Stimulated activated naive B cell treated with anti-CD40 and anti-IgM and Interleukin-4, amounts not matched to agents 10 μg/mL and 1 μg/mL and 100 μg/mL, for 72 hours (primary cell): ENCODE measurements around the gene MAPKAP1.
A peak's percentile ranks its signal among the peaks of the same experiment; 100 is the strongest.

Experiments
- ATAC-seq, 2 donors: fragments of 150-1000 bp; cut with Tn5 transposase; replicated peaks; 2 replicates each; pipeline ENCODE4 v1.10.0; 2021; ENCODE audit warnings: moderate library complexity in 1 of 2
- DNase-seq: peaks from one replicate; pipeline ENCODE4 v3.0.0; 2021
- H3K27ac Mint-ChIP-seq: one replicate; pipeline ENCODE4 v1.8.0; 2022; ENCODE audit warnings: mild to moderate bottlenecking, mixed read lengths
- H3K27me3 Mint-ChIP-seq, 2 donors: one replicate each; pipeline ENCODE4 v1.8.0; 2022; ENCODE audit warnings: mixed read lengths in 2 of 2
- H3K36me3 Mint-ChIP-seq, 2 donors: one replicate each; pipeline ENCODE4 v1.8.0; 2022; ENCODE audit warnings: mixed read lengths in 2 of 2, mild to moderate bottlenecking in 1 of 2
- H3K4me1 Mint-ChIP-seq, 2 donors: one replicate each; pipeline ENCODE4 v1.8.0; 2022; ENCODE audit warnings: mixed read lengths in 2 of 2, mild to moderate bottlenecking in 1 of 2
- H3K4me3 Mint-ChIP-seq, 2 donors: one replicate each; pipeline ENCODE4 v1.8.0; 2022; ENCODE audit warnings: mild to moderate bottlenecking in 2 of 2, mixed read lengths in 2 of 2, moderate library complexity in 1 of 2
- H3K9me3 Mint-ChIP-seq, 2 donors: one replicate each; pipeline ENCODE4 v1.8.0; 2022; ENCODE audit warnings: mixed read lengths in 2 of 2, mild to moderate bottlenecking in 1 of 2

MAPKAP1 gene

DNA sequence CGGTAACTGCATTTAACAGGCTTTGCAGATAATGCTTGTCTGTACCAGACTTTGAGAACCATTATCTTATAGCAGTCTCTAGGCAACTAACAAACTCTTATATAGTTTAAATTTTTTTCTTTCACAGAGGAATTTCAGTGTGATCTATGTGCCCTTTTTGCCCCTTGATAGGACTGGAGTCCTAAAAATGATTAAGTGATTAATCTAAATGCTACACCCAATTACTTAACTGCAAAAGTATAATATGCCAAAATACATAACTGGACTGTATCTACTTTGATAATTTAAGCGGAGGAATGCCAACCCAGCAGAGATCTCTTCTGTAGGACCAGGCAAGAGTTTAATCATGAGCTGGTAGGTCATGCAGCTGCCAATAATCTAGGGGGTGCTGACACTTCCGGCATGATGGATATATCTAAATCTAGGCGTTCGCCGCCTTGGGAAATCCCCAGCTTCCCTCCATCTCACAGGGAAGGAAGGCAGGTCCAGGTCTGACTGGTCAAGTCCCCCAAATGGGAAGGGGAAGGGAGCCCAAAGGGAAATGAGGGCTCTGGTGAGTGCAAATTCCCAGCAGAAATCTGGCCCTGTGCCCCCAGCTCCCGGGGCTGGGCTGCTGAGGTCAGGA is 239.8 kb downstream of the MAPKAP1 start:
- ATAC-seq (no peak), DNase-seq (no peak)
- Mint-ChIP-seq H3K27me3 (no peaks in the 10 kb centered on the region), H3K9me3 (no peaks in the 10 kb centered on the region), H3K4me3 (no peak overlapping the region), H3K27ac (no peak overlapping the region), H3K36me3 (peaks cover 13 to 41% of the 10 kb centered on the region in 2 donors), H3K4me1 (no peaks in the 10 kb centered on the region)

DNA sequence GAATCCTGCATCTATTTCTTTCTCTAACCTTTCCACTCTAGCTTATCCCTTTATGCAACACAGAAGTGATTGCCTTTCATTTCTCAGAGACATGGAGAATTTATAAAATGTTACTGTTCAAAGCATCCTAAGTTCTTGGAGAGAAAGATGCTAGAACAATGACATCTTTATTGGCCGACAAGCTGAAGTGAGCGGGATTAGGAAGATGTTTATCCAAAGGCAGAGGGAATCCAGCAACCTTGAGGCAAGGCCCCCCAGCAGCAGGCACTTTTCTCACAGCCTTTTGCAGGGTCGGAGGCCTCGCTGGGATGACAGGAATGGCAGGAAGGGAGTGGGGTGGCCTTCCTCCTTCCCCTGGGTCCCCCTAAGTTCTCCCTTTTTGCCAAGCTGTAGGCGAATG is 240.6 kb downstream of the MAPKAP1 start:
- H3K9me3 Mint-ChIP-seq, result no peaks in the 10 kb centered on the region
- H3K4me1 Mint-ChIP-seq, result no peaks in the 10 kb centered on the region
- H3K27ac Mint-ChIP-seq, result no peak overlapping the region
- no peaks in the 10 kb centered on the region for H3K27me3 Mint-ChIP-seq
- ATAC-seq (no peak), DNase-seq (no peak)
- H3K36me3 Mint-ChIP-seq, result peaks cover 20 to 48% of the 10 kb centered on the region in 2 donors
- H3K4me3 Mint-ChIP-seq, result no peak overlapping the region

DNA sequence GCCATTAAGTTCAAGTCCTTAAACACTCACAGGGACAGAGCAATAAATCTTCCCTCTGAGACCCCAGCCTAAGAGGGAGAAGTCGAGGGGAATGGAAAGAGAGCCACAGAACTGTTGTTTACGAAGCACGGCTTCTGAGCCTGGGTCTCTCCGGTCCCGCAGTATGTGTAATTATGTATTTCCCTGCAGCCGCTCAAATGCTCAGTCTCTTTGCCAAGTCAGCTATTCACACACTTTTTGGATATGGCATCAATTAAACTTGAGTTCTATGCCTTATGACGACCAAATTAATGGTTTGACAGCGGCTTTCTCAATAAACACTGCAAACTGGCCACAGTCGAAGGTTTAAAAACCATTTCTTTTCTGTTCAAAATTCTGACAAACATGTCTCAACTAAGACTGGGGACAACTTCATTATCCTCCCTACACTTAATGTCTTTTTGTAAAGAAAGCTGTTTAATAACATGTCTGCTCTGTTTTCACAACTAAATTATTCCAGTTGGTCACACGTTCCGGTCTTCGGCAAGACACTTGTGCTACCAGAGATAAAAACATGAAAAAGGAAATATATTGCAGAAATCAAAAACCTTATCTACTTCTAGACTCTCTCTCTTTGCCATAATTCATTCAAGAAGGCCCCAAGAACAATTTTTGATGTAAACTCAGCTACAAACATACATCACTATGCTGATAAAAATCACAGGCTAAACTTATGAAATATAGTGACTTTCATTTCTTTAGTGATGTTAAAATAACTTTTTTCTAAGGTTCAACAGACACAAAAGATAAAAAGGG is 242.2 kb downstream of the MAPKAP1 start:
- ATAC-seq (no peak), DNase-seq (no peak)
- H3K4me1 Mint-ChIP-seq, result no peaks in the 10 kb centered on the region
- H3K27ac Mint-ChIP-seq, result no peak overlapping the region
- H3K9me3 Mint-ChIP-seq, result peaks cover 0 to 1% of the 10 kb centered on the region in 2 donors
- no peaks in the 10 kb centered on the region for H3K27me3 Mint-ChIP-seq
- peaks cover 27 to 50% of the 10 kb centered on the region in 2 donors for H3K36me3 Mint-ChIP-seq
- H3K4me3 Mint-ChIP-seq, result no peak overlapping the region

DNA sequence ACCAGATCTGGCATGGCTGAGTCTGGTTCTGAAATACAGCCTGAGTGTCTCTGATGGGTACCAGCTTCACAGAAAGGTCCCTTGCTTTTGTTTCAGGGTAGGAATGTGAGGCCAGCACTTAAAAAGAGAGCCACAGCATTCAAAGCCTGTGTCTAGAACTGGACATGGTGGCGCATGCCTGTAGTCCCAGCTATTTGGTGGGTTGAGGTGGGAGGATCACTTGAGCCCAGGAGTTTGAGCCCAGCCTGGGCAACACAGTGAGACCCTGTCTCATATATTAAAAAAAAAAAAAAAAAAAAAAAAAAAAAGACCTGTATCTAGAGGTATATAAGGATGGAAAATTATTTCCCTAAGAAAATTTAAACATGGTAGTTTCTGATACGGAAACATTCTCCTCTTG is 243.1 kb downstream of the MAPKAP1 start:
- no peaks in the 10 kb centered on the region for H3K4me1 Mint-ChIP-seq
- no peak overlapping the region for H3K27ac Mint-ChIP-seq
- H3K36me3 Mint-ChIP-seq, result peaks cover 34 to 51% of the 10 kb centered on the region in 2 donors
- H3K9me3 Mint-ChIP-seq, result peaks cover 0 to 1% of the 10 kb centered on the region in 2 donors
- no peaks in the 10 kb centered on the region for H3K27me3 Mint-ChIP-seq
- H3K4me3 Mint-ChIP-seq, result no peak overlapping the region
- DNase-seq (no peak), ATAC-seq (no peak)

DNA sequence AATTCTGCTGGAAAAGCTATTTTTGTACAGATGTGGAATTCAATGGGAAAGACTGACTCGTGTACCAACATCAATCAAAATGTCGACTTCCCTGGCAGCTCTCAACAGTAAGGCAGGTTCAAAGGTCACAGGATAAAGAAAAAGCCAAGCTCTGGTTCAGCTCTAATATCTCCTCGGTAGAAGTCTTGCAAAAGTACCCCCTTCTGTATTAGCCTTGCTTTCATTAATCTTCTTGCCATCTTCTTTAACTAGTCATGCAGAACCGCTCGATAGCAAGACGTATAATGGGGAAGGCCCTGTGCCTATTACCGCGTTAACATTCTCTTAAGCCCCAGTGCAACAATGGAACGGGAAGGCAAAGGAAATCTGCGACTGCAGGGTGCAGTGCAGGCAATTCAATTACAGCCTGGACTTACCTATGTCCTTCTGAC is 244.1 kb downstream of the MAPKAP1 start:
- ATAC-seq, result no peak
- no peak for DNase-seq
- H3K27ac Mint-ChIP-seq, result no peak overlapping the region
- peaks cover 4 to 5% of the 10 kb centered on the region in 2 donors for H3K9me3 Mint-ChIP-seq
- no peaks in the 10 kb centered on the region for H3K4me1 Mint-ChIP-seq
- H3K4me3 Mint-ChIP-seq, result no peak overlapping the region
- H3K36me3 Mint-ChIP-seq, result peaks cover 38 to 50% of the 10 kb centered on the region in 2 donors
- H3K27me3 Mint-ChIP-seq, result no peaks in the 10 kb centered on the region

DNA sequence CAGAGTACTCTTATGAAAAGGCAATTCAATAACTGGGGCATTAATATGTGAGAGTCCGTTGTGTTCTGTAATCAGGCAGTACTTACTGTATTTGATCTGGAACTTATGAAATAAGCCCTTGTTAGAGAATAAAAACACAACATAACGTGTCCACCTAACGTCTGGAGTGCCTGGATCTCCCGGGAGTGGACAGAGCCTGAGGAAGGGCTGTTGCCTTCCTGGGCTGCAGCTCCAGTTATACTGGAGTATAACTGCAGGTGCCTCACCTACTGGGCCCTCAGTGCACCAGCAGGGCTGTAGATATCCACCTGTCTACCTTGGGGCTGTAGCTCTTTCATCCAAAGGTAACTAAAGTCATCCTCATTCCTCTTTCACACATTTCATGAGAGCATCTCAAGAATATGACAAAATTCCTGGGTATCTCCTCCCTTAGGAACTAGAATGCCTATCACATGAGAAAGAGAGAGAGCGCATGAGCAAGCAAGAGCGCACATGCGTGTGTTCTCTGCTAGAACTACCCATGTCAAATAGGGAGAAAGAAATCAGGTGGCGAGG is 245.3 kb downstream of the MAPKAP1 start:
- no peak for DNase-seq
- Mint-ChIP-seq H3K27me3 (no peaks in the 10 kb centered on the region), H3K27ac (no peak overlapping the region), H3K36me3 (peaks cover 45 to 57% of the 10 kb centered on the region in 2 donors), H3K4me3 (no peak overlapping the region), H3K9me3 (peaks cover 9 to 10% of the 10 kb centered on the region in 2 donors), H3K4me1 (no peaks in the 10 kb centered on the region)
- ATAC-seq, result no peak

DNA sequence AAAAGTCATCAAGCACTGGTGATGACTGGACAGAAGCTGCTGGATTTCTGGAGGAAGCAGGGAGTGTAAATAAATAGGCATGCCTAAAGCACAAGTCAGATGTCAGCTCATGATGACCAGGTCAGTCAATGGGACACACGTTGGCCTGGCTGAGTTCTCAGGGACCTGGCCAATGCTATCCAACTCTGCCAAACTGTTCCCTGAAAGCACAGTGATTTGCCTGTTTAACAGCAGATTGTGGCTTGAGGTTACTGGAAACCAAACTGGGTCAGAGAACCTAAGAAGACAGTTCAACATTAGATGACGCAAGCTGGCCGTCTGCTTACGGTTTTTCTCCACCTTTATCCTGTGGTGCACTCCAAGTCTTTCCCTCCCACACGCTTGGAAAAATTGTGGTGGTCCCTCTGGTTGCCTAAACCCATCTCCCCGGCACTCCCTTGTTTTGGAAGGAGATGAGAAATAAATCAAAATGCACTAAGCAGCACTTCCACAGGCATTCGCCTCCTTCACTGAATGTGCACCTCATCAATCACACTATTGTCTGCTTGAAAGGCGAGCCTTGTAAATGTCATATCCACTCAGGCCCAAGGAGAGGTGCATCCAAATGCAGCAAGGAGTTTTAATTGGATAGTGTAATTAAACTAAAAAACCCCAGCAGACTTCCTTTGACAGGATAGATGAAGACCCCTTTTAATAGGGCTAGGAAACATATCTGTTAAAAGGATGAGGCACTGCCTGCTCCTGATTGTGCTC is 245.9 kb downstream of the MAPKAP1 start:
- H3K27ac Mint-ChIP-seq, result no peak overlapping the region

DNA sequence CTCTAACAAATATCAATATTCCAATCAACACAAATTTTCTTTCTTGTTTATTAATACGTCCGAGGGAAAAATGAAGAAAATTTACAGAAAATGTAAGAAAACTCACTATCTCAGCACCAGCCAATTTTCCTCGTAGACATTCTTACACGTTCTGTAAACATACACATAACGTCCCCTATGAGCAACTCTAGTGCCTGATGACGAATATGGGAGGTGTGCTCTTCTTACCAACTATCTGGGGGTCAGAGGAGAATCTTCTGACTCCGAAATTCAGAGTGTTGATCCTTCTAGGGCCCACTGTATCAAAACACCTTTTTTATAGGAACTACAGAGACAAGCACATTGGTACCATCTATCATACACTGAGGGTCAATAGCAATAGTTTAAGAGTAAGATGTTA is 246.7 kb downstream of the MAPKAP1 start:
- H3K4me1 Mint-ChIP-seq, result peaks cover 4 to 11% of the 10 kb centered on the region in 2 donors
- H3K27me3 Mint-ChIP-seq, result no peaks in the 10 kb centered on the region
- H3K4me3 Mint-ChIP-seq, result no peak overlapping the region
- H3K27ac Mint-ChIP-seq, result no peak overlapping the region
- no peak for ATAC-seq
- peaks cover 14 to 16% of the 10 kb centered on the region in 2 donors for H3K9me3 Mint-ChIP-seq
- H3K36me3 Mint-ChIP-seq, result peaks cover 55 to 69% of the 10 kb centered on the region in 2 donors
- no peak for DNase-seq

More for the DNA sequence above, 245.9 kb downstream of the MAPKAP1 start:
- H3K36me3 Mint-ChIP-seq, result peaks cover 51 to 63% of the 10 kb centered on the region in 2 donors
- ATAC-seq, result no peak
- no peaks in the 10 kb centered on the region for H3K27me3 Mint-ChIP-seq
- peaks cover 4% of the 10 kb centered on the region in 2 donors for H3K4me1 Mint-ChIP-seq
- DNase-seq, result no peak
- no peak overlapping the region for H3K4me3 Mint-ChIP-seq
- H3K9me3 Mint-ChIP-seq, result peaks cover 12 to 15% of the 10 kb centered on the region in 2 donors

DNA sequence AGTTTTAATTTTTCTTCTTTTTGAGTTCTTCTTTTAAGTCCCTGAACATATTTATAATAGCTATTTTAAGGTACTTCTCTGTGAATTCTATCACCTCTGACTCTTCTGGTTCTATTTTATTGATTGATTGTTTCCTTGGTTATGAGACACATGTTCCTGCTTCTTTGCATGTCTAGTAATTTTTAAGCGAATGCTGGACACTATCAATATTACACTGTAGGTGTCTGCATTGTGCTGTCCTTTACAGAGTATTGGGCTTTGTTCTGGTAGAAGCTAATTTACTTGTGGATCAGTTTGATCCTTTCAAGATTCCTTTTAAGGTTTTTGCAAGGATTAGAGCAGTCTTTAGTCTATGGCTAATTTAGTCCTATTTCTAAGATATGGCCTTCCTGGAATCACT is 249.7 kb downstream of the MAPKAP1 start:
- H3K4me1 Mint-ChIP-seq, result peaks cover 8 to 20% of the 10 kb centered on the region in 2 donors

DNA sequence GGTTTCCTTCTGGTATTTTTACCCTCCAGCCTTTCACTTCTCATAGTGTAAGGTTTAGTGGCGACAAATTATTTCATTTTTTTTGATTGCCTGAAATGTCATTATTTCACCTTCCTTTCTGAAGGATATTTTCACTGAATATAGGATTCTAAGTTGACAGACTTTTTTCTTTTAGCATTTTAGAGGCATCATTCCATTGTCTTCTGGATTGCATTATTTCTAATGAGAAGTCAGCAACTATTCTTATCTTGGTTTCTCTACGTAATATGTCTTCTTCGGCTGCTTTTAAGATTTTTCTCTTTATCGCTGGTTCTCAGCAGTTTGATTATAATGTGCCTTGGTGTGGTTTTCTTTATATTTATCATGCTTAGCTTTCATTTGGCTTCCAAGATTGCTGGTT is 251.1 kb downstream of the MAPKAP1 start:
- H3K9me3 Mint-ChIP-seq, result peaks cover 13 to 16% of the 10 kb centered on the region in 2 donors
- H3K27ac Mint-ChIP-seq, result no peak overlapping the region
- peaks cover 56 to 70% of the 10 kb centered on the region in 2 donors for H3K36me3 Mint-ChIP-seq
- no peaks in the 10 kb centered on the region for H3K27me3 Mint-ChIP-seq
- DNase-seq, result no peak
- peaks cover 12 to 24% of the 10 kb centered on the region in 2 donors for H3K4me1 Mint-ChIP-seq
- no peak overlapping the region for H3K4me3 Mint-ChIP-seq
- ATAC-seq, result no peak

More for the DNA sequence above, 249.7 kb downstream of the MAPKAP1 start:
- no peak for ATAC-seq
- Mint-ChIP-seq H3K4me3 (no peak overlapping the region), H3K9me3 (peaks cover 14 to 16% of the 10 kb centered on the region in 2 donors), H3K27ac (no peak overlapping the region), H3K27me3 (no peaks in the 10 kb centered on the region), H3K36me3 (peaks cover 54 to 70% of the 10 kb centered on the region in 2 donors)
- DNase-seq, result no peak

DNA sequence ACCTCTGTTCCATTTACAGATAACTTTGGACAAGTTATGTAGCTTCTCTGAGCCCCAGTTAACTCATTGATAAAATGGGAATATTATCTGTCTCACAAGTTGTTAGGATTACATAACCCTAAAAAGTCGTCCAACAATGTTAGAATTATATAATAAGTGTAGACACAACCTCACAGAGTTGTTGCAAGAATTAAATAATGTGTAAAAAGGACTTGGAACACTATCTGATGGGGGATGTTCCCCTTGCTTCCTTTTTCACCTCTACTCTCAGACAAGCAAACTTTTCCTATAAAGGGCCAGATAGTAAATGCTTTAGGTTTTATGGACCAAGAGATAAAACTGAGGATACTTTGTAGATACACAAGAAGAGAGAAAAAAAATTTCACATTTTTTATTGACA is 251.9 kb downstream of the MAPKAP1 start:
- H3K27me3 Mint-ChIP-seq, result no peaks in the 10 kb centered on the region
- H3K36me3 Mint-ChIP-seq, result peaks cover 52 to 68% of the 10 kb centered on the region in 2 donors
- ATAC-seq (no peak), DNase-seq (no peak)
- H3K27ac Mint-ChIP-seq, result no peak overlapping the region
- no peak overlapping the region for H3K4me3 Mint-ChIP-seq
- H3K4me1 Mint-ChIP-seq, result peaks cover 16 to 31% of the 10 kb centered on the region in 2 donors
- peaks cover 13 to 16% of the 10 kb centered on the region in 2 donors for H3K9me3 Mint-ChIP-seq

DNA sequence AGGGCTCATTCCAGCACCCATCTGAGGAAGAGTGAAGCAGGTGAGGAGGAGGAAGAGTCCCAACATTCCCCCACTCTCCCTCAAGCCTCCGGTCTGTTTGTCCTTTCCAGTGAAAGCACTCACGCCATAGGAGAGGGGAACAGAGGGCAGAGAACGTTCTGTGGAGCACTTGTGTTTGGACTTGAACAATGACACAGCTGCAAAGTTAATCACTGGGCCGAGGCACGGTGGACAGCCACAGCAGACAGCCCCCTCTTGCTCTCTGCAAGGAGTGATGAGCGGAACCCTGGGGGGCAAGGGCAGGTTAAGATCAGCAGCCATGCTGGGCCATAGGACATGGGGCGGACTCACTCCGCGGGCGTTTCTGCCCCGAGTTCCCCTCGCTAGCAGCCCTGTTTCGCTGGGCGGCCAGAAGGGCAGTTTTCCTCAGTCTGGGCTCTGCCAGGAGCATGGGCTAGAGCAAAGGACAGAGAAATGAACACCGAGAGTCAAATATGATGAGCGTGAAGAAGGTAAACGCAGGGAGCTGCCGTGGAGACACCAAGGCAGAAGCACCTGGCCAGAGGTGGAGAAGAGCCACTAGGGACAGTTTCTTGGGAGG is 259.7 kb downstream of the MAPKAP1 start:
- Mint-ChIP-seq H3K27me3 (no peaks in the 10 kb centered on the region), H3K4me3 (peak overlapping the region; percentile 36 to 53), H3K27ac (peak overlapping the region; percentile 78), H3K9me3 (no peaks in the 10 kb centered on the region), H3K4me1 (peaks cover 44 to 63% of the 10 kb centered on the region in 2 donors), H3K36me3 (peaks cover 48 to 67% of the 10 kb centered on the region in 2 donors)
- ATAC-seq (peak; percentile 19), DNase-seq (no peak)

DNA sequence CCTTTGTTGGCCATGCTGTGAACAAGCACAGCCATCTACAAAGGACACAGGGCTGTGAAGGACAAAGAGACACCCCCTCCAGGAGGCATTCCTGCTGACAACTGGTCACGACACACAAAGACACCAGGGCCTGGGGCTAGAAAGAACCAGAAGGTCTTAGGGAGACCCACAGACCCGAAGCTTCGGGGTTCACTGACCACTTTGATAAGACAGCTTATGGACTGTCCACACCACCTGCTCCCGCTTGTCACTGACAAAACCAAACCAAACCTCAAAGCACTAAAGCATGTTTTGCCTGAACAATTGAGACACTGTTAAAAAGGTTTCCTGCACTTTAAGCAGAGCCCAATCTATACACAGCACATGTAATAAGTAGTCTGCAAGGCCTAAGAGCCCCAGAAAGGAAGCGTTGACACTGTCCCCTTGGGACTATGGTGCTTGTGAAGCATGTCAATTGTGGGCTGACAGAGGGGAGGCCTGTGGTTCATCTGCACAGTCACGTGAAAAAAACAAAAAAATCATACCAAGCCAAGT is 260.4 kb downstream of the MAPKAP1 start:
- ATAC-seq (peak; percentile 100), DNase-seq (peak; percentile 80)
- Mint-ChIP-seq H3K27ac (peak overlapping the region; percentile 78), H3K4me1 (peaks cover 44 to 63% of the 10 kb centered on the region in 2 donors), H3K36me3 (peaks cover 43 to 62% of the 10 kb centered on the region in 2 donors), H3K27me3 (no peaks in the 10 kb centered on the region), H3K9me3 (no peaks in the 10 kb centered on the region), H3K4me3 (peak overlapping the region; percentile 36 to 53)
